Measurements from ENCODE around the gene PTGER1. TPM values are rescaled to one million over a fixed set of nuclear protein-coding genes. Genes with fewer than 3 reads are reported as not detected.

The PTGER1 gene
- total and polyA plus RNA-seq, 2 of the 4 experiments (the other 2 are of a cell fraction) = 0.54 to 0.60 TPM

- WGBS, 2 experiments (ENCODE audit: extremely low coverage in 2 of 2, insufficient read length in 1 of 2) = 43% methylated on average over 8 of the region's 43 CpGs; no CpG with 5 or more reads in 1 of the 2 experiments
Measured at GRCh38 chr19:14479975-14480699, 5.0 kb upstream of the PTGER1 start.

More at GRCh38 chr19:14479975-14480699, 5.0 kb upstream of the PTGER1 start:
- H3K4me3 ChIP-seq (ENCODE audit: insufficient read depth, low read depth, low read length) = no peak overlapping the region
- TF ChIP-seq MAZ (IDR thresholded peaks at IDR 0.05; ENCODE audit: borderline replicate concordance, low read depth, low read length) (peak; percentile 36; the same call in 1 of the 2 replicates), ELK1 (IDR thresholded peaks at IDR 0.05; ENCODE audit: borderline replicate concordance, low read depth, low read length) (no peak), RAD21 (IDR thresholded peaks at IDR 0.05; ENCODE audit: low read length) (peak; percentile 46), SMC3 (IDR thresholded peaks at IDR 0.05; ENCODE audit: low read depth, low read length) (peak; percentile 27; the same call in 1 of the 2 replicates), CTCF (conservative IDR thresholded peaks at IDR 0.05; ENCODE audit: low read depth, low read length) (peak; percentile 69)
- no peak overlapping the region for H3K14ac ChIP-seq (replicated peaks; ENCODE audit: low read depth, low read length)
- H3K56ac ChIP-seq (ENCODE audit: extremely low read depth, insufficient read depth, low read length) = no peak overlapping the region
- H3K9me3 ChIP-seq (ENCODE audit: control insufficient read depth, insufficient read depth, low read length) = no peaks in the 10 kb centered on the region
- in situ Hi-C loops (cut with MboI; ENCODE audit: low sequenced_read_pairs) = loop anchor here (10.0 kb wide), 1 partner anchor 595 kb away; no protein-coding TSS in a partner anchor
- no TSS peak for BruUV-seq (replicated peaks)
- H4K5ac ChIP-seq (ENCODE audit: low read depth, low read length) = no peak overlapping the region
- H3K4me2 ChIP-seq (ENCODE audit: low read depth, low read length) = peak overlapping the region; percentile 32; the same call in 1 of the 2 replicates
- H2BK20ac ChIP-seq (ENCODE audit: low read depth, low read length) = peak overlapping the region; percentile 63; the same call in 1 of the 2 replicates
- H3K9ac ChIP-seq (ENCODE audit: low read depth, low read length) = no peak overlapping the region
- CTCF ChIA-PET = interaction anchor here (0.6 kb wide), 1 partner anchor 19 kb away, joined by 3 read pairs; no protein-coding TSS in a partner anchor
- peak overlapping the region; percentile 34 for H2AFZ ChIP-seq (replicated peaks; ENCODE audit: low read length, poor library complexity)
- H3K27me3 ChIP-seq (ENCODE audit: control insufficient read depth, insufficient read depth, low read length) = no peaks in the 10 kb centered on the region
- H4K20me1 ChIP-seq (ENCODE audit: insufficient read depth, low read length) = peaks cover 33% of the 10 kb centered on the region
- peak overlapping the region; percentile 90 for H2AK9ac ChIP-seq (replicated peaks; ENCODE audit: low read depth, low read length, poor library complexity)
- H3K27ac ChIP-seq (ENCODE audit: insufficient read depth, low read length) = peak overlapping the region; percentile 4; the same call in 1 of the 2 replicates
- peak; percentile 38 for ATAC-seq (ENCODE audit: low read depth)
- dilution Hi-C loops (cut with HindIII; ENCODE audit: low sequenced_read_pairs, unreplicated experiment) = no loop called here
- POLR2A ChIA-PET (ENCODE audit: unreplicated experiment) = interaction anchor here (0.5 kb wide), 1 partner anchor 744 kb away, joined by 3 read pairs; no protein-coding TSS in a partner anchor
- no peak overlapping the region; the same call in 1 of the 2 replicates for H4K91ac ChIP-seq (ENCODE audit: insufficient read depth, low read depth, low read length)
- no peak overlapping the region for H3K23ac ChIP-seq (ENCODE audit: low read depth, low read length)
- 0 out of 2 replicates have a peak, but pooled peaks cover 9% of the 10 kb centered on the region for H3K9me1 ChIP-seq (ENCODE audit: insufficient read depth, low read length)
- no peak overlapping the region; a peak in 1 of 4 replicates for H4K8ac ChIP-seq (ENCODE audit: low read depth in 2 of 2, low read length in 2 of 2)
- no peak overlapping the region for H3K18ac ChIP-seq (ENCODE audit: low read depth, low read length)
- H2AK5ac ChIP-seq (ENCODE audit: low read depth, low read length) = peak overlapping the region; percentile 81
- DNase-seq = peak; percentile 20
- H3K4me1 ChIP-seq (ENCODE audit: control insufficient read depth, insufficient read depth, low read length) = peaks cover 30% of the 10 kb centered on the region
- intact Hi-C loops (cut with micrococcal nuclease) = loop anchor here (5.0 to 10.0 kb wide), 2 partner anchors 343 to 595 kb away; partner anchors contain the start of gene ASF1B
- H3K79me1 ChIP-seq (ENCODE audit: low read depth in 1 of 2, low read length in 2 of 2) = peaks cover 8 to 51% of the 10 kb centered on the region in 2 experiments
- H2BK5ac ChIP-seq (ENCODE audit: low read depth, low read length, poor library complexity, severe bottlenecking) = no peak overlapping the region
- H2BK15ac ChIP-seq (ENCODE audit: low read depth, low read length) = no peak overlapping the region
- H3K4ac ChIP-seq (ENCODE audit: low read depth, low read length) = no peak overlapping the region
- peaks cover 27% of the 10 kb centered on the region for H3K36me3 ChIP-seq (ENCODE audit: control insufficient read depth, insufficient read depth, low read length)
- H2BK120ac ChIP-seq (ENCODE audit: low read depth, low read length) = no peak overlapping the region
